NCI-H1048 (cell line): ENCODE results near the gene ZNF79.

Source experiments
- DNase-seq: peaks from one replicate; lab custom pipeline; 2025; lab: John Stamatoyannopoulos, UW

ZNF79 gene

DNA sequence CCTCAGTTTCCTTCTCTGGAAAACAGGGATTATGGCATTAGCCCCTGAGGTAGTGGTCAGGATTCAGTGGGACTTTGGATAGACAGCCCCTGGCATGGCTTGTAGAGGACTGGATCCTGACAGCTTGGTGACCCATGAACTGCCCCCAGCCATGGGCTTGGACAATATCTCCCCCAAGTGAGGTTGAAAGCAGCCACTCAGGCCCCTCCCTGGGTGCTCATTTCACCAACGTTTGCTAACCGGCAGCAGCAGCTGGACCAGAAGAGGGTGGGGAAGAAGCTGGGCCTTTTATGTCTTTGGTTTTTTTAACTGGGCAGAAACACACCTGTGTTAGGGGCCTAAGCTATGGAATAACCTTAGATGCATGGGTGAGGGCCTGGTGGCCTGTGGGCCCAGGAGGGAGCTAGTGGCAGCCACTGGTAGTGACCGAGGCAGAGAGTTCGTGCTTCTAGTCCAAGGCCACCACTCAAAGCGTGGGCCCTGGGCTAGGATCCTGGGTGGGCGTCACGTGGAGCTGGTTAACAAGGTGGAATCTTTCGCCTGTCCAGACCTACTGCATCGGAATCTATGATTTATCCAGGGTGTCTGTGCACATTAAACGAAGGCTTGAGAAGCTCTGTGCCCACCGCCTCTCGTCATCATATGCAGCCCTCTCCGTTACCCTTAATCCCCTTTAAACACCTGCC, 25.3 kb upstream of the ZNF79 start:
- no peak for DNase-seq

DNA sequence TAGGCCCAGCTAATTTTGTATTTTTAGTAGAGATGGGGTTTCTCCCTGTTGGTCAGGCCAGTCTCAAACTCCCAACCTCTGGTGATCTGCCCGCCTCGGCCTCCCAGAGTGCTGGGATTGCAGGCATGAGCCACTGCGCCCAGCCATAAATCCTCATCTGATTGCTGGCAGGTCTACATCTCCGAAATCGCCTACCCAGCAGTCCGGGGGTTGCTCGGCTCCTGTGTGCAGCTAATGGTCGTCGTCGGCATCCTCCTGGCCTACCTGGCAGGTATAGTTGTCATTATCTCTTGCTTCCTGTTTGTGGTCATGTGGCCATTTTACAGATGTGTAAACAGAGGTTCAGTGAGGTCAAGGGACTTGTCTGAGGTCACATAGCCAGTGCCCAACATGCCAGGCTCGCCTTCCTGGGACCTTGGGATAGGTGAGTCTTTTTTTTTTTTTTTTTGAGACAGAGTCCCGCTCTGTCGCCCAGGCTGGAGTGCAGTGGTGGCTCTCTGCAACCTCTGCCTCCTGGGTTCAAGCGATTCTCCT, 24.4 kb upstream of the ZNF79 start:
- DNase-seq, result no peak

DNA sequence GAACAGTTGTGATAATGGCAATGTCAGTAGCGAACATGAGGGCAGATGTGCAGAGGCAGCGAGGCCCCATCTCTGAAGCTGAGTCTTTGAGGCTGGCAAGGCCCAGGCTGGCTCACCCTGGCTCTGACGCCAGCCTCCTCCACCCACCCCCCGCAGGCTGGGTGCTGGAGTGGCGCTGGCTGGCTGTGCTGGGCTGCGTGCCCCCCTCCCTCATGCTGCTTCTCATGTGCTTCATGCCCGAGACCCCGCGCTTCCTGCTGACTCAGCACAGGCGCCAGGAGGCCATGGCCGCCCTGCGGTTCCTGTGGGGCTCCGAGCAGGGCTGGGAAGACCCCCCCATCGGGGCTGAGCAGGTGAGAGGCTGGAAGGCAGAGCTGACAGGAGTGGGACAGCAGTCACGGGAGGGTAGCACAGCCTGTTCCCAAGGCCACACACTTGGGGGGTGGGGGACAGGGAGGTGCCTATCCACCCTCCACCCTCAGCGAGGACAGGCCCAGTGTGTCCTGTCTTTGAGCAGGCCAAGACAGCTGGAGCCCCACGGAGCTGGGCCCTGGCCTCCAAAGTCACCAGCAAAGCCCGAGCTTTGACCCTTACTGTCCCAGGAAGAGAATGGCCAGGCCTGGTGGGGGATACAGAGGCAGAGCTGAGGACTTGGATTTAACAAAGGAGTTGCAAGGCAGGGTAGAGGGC, 21.6 kb upstream of the ZNF79 start:
- no peak for DNase-seq

DNA sequence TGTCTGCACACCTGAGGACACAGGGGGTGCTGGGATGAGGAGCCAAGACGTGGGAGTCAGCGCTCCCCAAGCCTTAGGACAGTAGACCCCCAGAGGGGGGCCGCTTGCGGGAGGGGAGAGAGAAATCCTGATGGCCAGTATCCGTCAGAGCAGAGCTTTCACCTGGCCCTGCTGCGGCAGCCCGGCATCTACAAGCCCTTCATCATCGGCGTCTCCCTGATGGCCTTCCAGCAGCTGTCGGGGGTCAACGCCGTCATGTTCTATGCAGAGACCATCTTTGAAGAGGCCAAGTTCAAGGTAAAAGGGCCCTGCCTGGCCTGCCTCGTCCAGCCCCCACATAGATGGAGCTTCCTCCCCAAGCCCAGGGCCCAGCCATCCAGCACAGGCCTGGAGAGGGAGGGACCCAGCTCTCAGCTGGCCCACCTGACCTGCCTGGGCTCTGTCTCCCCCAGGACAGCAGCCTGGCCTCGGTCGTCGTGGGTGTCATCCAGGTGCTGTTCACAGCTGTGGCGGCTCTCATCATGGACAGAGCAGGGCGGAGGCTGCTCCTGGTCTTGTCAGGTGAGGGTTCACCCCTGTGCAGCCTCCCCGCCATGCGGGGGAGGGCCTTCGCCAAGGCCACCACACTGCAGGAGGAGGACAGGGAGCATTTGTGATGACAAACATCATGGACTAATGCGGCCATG, 20.5 kb upstream of the ZNF79 start:
- no peak for DNase-seq

DNA sequence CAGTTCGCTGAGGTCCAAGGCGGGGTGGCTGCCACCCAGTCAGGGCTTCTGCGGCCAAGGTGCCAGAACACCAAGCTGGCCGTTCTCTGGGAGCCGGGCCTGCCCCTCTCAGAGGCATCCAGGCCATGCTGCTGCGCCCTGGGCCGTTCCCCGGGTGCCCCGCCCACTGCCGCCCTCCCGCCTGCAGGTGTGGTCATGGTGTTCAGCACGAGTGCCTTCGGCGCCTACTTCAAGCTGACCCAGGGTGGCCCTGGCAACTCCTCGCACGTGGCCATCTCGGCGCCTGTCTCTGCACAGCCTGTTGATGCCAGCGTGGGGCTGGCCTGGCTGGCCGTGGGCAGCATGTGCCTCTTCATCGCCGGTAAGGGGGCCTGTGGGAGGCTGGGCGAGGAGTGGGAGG, 19.6 kb upstream of the ZNF79 start:
- no peak for DNase-seq

DNA sequence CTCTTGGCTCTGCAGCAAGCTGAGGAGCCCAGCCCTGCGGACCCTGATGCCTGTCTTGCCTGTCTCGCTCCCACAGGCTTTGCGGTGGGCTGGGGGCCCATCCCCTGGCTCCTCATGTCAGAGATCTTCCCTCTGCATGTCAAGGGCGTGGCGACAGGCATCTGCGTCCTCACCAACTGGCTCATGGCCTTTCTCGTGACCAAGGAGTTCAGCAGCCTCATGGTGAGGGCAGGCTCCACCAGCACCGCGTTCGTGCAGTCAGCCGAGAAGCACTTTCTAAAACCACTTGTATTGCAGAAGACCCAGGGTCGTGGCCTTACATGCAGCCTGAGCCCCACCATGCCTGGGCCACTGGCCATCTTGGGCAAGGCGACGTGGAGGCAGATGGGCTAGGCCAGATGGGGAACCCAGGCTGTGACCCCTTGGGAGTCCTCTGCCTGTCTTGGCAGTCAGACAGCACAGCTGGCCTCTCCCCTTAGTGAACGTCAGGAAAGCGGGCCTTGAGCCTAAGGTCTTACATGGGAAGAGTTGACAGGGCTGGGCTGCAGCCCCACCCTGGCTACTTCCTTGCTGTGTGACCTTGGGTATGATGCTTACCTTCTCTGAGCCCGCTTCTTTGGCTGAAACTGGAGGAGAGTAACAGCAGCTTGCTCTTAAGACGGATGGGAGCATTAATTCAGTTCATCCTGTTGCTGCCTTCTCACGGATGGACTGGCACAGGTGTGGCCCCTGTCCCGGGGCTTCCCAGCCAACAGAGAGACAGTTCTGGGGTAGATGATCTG, 18.6 kb upstream of the ZNF79 start:
- DNase-seq, result no peak

DNA sequence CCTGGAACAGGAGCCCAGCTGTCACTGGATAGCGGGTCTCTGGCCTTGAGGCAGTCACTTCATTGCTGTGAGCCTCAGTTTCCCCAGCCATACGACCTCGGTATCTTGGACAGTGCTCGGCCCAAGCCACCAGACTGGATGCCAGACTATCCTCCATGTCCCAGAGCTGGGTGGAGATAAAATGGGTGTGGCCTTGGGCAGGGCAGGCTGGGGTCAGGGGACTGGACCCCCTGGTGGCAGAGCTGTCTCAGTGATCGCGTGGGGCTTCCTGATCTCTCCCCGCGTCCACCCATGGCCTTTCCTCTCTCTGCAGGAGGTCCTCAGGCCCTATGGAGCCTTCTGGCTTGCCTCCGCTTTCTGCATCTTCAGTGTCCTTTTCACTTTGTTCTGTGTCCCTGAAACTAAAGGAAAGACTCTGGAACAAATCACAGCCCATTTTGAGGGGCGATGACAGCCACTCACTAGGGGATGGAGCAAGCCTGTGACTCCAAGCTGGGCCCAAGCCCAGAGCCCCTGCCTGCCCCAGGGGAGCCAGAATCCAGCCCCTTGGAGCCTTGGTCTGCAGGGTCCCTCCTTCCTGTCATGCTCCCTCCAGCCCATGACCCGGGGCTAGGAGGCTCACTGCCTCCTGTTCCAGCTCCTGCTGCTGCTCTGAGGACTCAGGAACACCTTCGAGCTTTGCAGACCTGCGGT, 17.2 kb upstream of the ZNF79 start:
- no peak for DNase-seq

DNA sequence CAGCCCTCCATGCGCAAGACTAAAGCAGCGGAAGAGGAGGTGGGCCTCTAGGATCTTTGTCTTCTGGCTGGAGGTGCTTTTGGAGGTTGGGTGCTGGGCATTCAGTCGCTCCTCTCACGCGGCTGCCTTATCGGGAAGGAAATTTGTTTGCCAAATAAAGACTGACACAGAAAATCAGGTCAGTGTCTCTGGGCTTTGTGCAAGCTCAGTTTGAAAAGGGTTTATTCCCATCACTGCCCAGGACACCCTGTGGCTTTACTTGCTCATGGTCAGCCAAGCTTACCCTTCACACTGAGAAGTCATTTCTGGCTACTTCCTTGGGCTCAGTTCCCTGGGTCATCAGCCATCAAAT, 16.7 kb upstream of the ZNF79 start:
- no peak for DNase-seq

DNA sequence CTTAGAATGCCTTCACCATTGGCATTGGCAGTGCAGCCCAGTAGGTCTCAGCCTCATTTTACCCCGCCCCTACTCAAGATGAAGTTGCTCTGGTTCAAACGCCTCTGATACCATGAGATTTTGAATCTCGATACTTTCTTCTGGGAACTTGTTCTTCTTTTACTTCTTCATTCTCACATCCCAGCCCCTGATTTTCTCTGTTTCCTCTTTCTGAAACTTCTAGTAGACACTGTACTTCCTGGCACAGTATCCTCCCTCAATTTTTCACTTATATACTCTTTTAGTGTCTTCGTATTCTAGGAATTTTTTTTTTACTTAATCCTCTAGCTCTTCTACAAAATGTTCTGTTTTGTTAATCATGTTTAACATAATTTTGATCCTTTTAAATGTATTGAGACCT, 13.1 kb upstream of the ZNF79 start:
- no peak for DNase-seq

DNA sequence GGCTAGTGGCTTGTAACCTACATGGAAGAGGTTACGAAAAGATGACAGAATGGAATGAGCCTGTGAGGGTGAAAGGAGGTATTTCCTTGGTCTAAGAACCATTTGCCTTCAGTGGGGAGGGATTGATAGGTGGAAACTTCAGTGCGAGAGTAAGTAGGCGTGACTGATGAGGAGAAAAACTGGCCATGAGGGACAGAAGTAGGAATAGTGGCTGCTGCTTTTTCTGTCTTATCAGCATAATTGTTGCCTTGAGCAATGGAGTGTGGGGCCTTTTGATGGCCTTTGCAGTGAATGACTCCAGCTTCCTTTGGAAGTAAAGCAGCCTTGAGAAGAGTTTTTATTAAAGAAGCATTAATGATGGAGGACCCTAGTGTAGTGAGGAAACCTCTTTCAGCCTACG, 9.0 kb upstream of the ZNF79 start:
- no peak for DNase-seq

DNA sequence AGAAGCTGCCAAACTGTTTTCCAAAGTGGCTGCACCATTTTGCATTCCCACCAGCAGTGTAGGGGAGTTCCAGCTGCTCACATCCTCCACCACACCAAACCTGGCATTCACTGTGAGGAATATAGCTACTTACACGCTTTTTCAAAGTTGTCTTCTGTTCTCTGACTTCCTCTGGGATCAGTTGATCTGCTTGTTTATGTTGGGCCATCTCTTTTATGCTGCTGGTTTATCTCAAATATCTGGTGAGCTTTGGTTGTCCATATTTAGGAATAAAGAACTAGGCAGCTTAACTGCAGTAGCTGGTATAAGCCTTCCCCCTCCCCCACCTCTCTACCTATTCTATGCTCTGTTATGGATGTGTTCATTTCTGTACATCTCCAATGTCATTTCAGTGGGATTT, 8.5 kb upstream of the ZNF79 start:
- DNase-seq, result no peak

DNA sequence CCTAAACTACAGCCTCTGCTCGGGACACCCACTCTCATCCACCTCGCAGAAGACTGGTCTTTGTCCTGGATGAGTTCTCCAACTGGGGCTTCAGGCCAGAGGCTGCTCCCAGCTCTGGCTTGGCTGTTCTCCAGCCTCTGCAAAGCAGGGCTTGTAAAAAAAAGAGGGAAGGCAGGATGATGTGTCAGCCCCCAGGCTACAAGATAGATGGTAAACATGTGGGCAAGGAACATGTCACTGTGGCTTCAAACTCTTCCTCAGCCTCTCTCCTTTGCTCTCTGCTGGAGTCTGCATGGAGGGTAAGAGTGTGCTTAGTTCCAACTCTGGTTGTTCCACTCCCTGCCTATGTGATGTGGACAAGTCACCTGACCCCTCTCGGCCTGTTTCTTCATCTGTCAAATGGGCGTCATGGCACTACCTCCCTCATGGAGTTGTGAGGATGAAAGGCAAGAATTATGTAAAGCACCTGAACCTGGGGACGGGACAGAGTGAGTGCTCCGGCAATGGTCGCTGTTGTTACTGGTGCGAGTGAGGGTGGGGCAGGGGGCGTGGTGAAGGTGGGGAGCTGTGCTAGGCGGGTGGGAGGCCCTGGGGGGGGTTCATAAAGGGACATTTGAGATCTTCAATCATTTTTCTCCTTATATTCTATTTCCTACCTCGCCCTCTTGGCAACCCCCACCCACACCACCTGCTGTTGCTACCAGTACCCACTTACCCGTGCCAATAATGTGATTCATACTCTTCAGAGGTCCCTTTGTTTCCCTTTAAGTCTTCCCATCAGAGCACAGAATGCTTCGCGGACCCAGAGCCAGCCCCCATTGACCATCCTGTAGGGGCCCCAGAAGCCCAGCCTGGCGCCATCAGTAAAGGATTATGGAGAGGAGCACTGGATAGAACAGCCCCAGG, 6.8 kb upstream of the ZNF79 start:
- DNase-seq, result no peak

DNA sequence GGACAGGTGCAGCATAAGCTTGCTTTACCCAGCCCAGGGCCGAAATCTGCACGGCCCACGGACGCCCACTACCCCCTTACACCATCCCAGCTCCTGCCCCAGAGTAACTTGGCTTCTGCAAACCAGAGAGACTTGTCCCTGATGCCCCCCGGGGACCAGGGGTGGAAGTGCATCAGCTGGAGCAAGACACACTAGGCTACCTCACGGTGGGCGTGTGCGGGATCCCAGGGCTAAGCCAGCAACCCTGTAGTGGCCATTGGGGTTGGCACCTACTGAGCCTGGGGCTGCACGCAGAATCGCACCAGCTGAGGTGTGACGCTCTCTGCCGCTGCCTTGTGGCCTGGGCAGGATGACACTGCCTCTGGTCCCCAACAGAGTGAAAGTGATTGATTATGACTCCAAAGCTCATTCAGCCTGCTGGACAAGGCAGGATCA, 6.1 kb upstream of the ZNF79 start:
- DNase-seq, result no peak

DNA sequence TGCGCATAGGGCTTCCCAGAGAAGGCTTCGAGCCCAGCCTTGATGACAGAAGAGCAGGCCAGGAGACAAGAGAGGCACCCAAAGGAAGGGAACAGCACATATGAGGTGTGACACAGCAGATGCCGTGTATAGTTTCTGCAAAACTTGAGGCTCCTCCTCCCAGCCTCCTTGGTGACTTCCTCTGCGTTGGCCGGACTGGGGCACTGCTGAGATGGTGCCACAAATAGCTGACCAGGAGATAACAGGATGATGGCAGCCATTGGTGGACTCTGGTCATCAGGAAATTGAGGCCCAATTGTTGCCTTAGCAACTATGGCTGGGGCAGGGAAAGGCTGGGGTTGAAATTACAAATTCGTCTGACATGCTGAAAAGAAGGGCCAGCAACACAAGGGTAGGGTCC, 4.8 kb upstream of the ZNF79 start:
- DNase-seq, result no peak

DNA sequence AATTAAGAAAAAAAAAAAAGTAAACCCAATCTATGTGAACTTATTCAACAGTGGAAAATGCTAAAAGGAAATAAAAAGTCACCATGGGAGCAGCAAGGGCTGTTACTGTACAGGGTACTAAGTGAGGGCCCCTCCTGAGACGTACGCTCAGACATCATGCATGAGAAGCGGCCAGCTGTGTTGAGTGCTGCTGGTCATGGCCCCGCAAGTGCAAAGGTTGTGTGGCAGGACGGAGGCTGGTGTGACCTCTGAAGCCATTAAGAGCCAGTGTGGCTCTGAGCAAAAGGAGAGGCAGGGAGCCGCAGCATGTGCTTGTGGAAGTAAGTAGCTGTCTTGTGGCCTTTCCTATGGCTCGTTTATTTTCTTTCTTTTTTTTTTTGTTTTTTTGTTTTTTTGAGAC, 3.1 kb upstream of the ZNF79 start:
- no peak for DNase-seq

DNA sequence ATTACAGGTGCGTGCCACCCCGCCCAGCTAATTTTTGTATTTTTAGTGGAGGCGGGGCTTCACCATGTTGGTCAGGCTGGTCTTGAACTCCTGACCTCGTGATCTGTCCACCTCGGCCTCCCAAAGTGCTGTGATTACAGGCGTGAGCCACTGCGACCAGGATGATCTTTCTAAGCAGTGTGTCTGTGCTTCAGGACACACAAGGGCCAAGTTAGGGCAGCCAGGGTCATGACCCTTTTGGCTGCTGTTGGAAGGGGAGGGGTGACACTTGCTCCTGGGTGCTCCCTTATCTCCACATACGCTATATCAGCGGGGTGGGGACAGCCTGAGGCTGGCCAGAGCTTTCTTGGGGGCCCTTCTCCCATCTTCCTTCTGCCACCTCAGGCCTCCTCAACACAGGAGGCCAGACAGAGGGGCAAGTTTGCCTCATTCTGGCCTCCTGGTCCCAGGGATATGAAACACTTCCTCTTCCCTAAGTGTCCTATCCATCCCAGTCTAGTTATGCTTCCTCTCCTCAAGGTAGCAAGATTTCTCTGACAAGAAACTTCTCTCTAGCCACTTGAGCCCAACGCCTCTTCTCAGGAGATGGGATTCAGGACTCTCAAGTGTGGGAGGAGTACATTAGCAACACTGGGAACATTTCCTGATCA, 1.9 kb upstream of the ZNF79 start:
- DNase-seq, result no peak

DNA sequence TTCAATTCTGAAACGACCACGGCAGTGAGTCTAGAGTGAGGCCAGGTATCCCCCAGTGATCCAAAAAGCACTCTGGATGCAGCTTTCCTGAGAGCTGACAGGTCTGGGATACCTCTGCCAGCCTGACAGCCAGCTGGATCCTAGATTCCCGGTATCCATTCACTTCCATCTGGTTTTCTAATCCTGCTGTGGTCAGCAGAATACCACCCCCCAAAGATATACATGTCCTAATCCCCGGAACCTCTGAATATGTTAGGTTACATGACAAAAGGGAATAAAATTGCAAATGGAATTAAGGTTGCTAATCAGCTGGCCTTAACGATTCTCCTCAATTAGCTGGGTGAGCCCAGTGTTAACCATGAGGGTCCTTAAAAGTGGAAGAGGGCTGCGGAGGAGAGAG, 1.4 kb upstream of the ZNF79 start:
- no peak for DNase-seq

DNA sequence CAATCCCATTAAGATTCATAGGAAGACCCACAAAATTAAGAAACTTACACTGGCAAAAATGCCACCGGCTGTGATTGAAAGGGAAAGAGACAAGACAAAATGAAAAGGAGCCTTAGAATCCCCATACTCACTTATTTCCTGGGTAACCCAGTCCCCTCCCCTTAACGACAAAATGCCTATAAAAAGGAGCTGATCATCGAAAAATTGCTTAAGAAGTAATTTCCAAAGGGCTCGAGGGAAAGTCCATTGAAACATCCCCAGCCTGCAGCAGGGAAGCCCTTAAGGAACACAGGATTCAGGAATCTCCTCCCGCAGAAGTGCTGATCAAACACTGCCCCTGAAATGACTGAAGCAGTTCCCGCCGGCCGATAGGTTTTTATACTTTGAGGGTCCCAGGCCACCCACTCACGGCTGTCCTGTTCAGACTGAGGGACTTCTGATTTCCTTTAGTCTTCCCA, 677 bp upstream of the ZNF79 start:
- DNase-seq, result no peak

DNA sequence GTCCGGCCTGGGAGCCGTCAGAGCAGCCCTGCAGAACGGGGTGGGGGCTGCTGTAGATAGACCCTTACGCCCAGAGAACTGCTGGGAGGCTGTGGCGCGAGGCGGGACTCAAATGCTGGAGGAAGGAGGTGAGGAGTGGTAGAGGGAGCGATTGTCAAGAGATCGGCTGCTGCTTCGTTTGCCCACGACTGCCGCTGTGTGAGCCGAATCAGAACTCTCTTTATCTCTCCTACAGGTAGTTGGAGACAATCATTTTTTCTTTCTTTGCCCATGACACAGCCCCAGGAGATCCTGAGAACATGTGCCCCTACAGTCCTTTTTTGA, 456 bp downstream of the ZNF79 start:
- no peak for DNase-seq

DNA sequence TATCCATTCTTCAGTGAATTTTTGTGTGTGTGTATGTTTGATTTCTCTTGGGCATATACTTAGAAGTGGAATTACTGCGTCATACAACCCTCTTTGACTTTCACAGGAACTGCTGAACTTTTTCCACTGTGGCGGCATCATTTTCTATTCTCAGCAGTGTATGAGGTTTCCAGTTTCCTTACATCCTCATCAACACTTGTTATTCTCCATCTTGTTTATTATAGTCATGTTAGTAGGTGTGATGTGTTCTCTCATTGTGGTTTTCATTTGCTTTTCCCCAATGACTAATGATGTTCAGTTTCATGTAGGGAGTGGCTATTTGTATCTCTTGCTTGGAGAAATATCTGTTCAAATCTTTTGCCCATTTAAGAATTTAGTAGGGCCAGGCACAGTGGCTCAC, 2.6 kb downstream of the ZNF79 start:
- no peak for DNase-seq
